ENCODE results near the gene F8. TPM values are rescaled to one million over a fixed set of nuclear protein-coding genes. Genes with fewer than 3 reads are reported as not detected.

Gene F8
- total RNA-seq, 1 experiment from 2014 or later = 2.6 TPM

- Histone ChIP-seq H3K9me2 (ENCODE audit: insufficient read depth) (no peaks in the 10 kb centered on the region), H3K4me2 (ENCODE audit: low read length) (no peak overlapping the region), H4K20me1 (ENCODE audit: insufficient read depth) (no peaks in the 10 kb centered on the region), H3K4me3 (replicated peaks in 1 of 2; ENCODE audit: low read depth in 1 of 2, low read length in 2 of 2) (no peak overlapping the region), H3K36me3 (ENCODE audit: control insufficient read depth in 1 of 2, insufficient read depth in 2 of 2, low read length in 2 of 2) (no peaks in the 10 kb centered on the region), H3K27ac (ENCODE audit: low read depth, low read length) (no peak overlapping the region), H3K79me2 (ENCODE audit: insufficient read depth, low read length) (no peaks in the 10 kb centered on the region), H3K4me1 (ENCODE audit: control insufficient read depth in 1 of 2, insufficient read depth in 2 of 2, low read length in 2 of 2) (no peaks in the 10 kb centered on the region), H3K9ac (ENCODE audit: low read length) (no peak overlapping the region), H3K27me3 (ENCODE audit: insufficient read depth, low read length) (no peaks in the 10 kb centered on the region), H3K9me3 (ENCODE audit: control insufficient read depth in 1 of 2, insufficient read depth in 1 of 2, low read depth in 1 of 2, low read length in 2 of 2) (no peaks in the 10 kb centered on the region), H2AFZ (ENCODE audit: low read depth, low read length, poor library complexity, severe bottlenecking) (no peak overlapping the region)
- ATAC-seq (no peak), DNase-seq (ENCODE audit: low read depth, low spot score) (no peak)
- no TSS peak for BruUV-seq (replicated peaks)
- TF ChIP-seq EZH2phosphoT487 (IDR thresholded peaks at IDR 0.05; ENCODE audit: borderline replicate concordance) (no peak), CEBPB (IDR thresholded peaks at IDR 0.05; ENCODE audit: low read depth) (no peak), SRF (IDR thresholded peaks at IDR 0.05; ENCODE audit: low read depth) (no peak), CBX3 (IDR thresholded peaks at IDR 0.05; ENCODE audit: low read depth) (no peak), ELF1 (IDR thresholded peaks at IDR 0.05; ENCODE audit: borderline replicate concordance, low read depth) (no peak), POLR2AphosphoS5 (IDR thresholded peaks at IDR 0.05; ENCODE audit: low read depth, low read length) (no peak), POLR2A (IDR thresholded peaks at IDR 0.05; ENCODE audit: borderline replicate concordance, extremely low read depth, insufficient read depth, insufficient read length) (no peak), ZFX (IDR thresholded peaks at IDR 0.05) (no peak), EZH2 (IDR thresholded peaks at IDR 0.05) (no peak), RAD21 (IDR thresholded peaks at IDR 0.05; ENCODE audit: low read depth) (no peak), SIN3A (IDR thresholded peaks at IDR 0.05; ENCODE audit: low read depth) (no peak), CTCF (IDR thresholded peaks at IDR 0.05 in 2 of 3, conservative IDR thresholded peaks at IDR 0.05 in 1 of 3; ENCODE audit: borderline replicate concordance in 1 of 3, insufficient read depth in 1 of 3, low read depth in 2 of 3, low read length in 2 of 3) (no peak), MAX (IDR thresholded peaks at IDR 0.05) (no peak), YY1 (IDR thresholded peaks at IDR 0.05; ENCODE audit: extremely low read depth, insufficient replicate concordance, low read depth, low read length) (no peak), TCF7L2 (IDR thresholded peaks at IDR 0.05; ENCODE audit: borderline replicate concordance, extremely low read depth, insufficient read depth, insufficient read length) (no peak), ATF3 (IDR thresholded peaks at IDR 0.05) (no peak)
- intact Hi-C loops (cut with micrococcal nuclease) = no loop called here
- ChIA-PET RAD21 (ENCODE audit: low non-redundant PET in 1 of 2, low total read pairs in 2 of 2, uncharacterized antibody in 2 of 2, unreplicated experiment in 2 of 2) (no interaction called here), CTCF (no interaction called here), POLR2A (no interaction called here)
These were observed 208.7 kb downstream of the F8 start for GRCh38 chrX:154813801-154814200.
